H9 (cell line): Measurements from ENCODE around the gene POLL. TPM values are rescaled to one million over a fixed set of nuclear protein-coding genes. Genes with fewer than 3 reads are reported as not detected.

ENCODE experiments used
- DNase-seq: peaks from one replicate; pipeline ENCODE4 v3.0.0-alpha.2; 2017
- H2AFZ ChIP-seq: one replicate; pipeline ENCODE4 v1.6.1; 2013; ENCODE audit warnings: mild to moderate bottlenecking, low read length, control low read depth, moderate library complexity
- H2AK5ac ChIP-seq: 2 replicates; pipeline ENCODE4 v1.6.1; 2013; ENCODE audit warnings: low read length, control low read depth, mixed read lengths; ENCODE audit not compliant: insufficient read length
- H2BK120ac ChIP-seq: one replicate; pipeline ENCODE4 v1.6.1; 2013; ENCODE audit warnings: low read depth, mild to moderate bottlenecking, low read length, control low read depth, inconsistent platforms; ENCODE audit not compliant: poor library complexity, severe bottlenecking
- H2BK12ac ChIP-seq: 2 replicates; pipeline ENCODE4 v1.6.1; 2013; ENCODE audit warnings: low read length, control low read depth, mixed read lengths, low read depth; ENCODE audit not compliant: insufficient read length
- H2BK15ac ChIP-seq: 2 replicates; pipeline ENCODE4 v1.6.1; 2013; ENCODE audit warnings: low read depth, low read length, control low read depth
- H2BK20ac ChIP-seq: one replicate; pipeline ENCODE4 v1.6.1; 2013; ENCODE audit warnings: low read depth, mild to moderate bottlenecking, low read length, control low read depth, inconsistent platforms; ENCODE audit not compliant: poor library complexity, severe bottlenecking
- H2BK5ac ChIP-seq: 2 replicates; pipeline ENCODE4 v1.6.1; 2013; ENCODE audit warnings: low read length, control low read depth, mixed read lengths; ENCODE audit not compliant: insufficient read length
- H3K14ac ChIP-seq: 2 replicates; pipeline ENCODE4 v1.6.1; 2013; ENCODE audit warnings: low read length, control low read depth; ENCODE audit not compliant: insufficient read depth
- H3K18ac ChIP-seq: 2 replicates; pipeline ENCODE4 v1.6.1; 2013; ENCODE audit warnings: low read depth, mild to moderate bottlenecking, mixed read lengths, low read length, control low read depth; ENCODE audit not compliant: insufficient read length
- H3K23ac ChIP-seq: 2 replicates; pipeline ENCODE4 v1.6.1; 2013; ENCODE audit warnings: low read length, control low read depth, mixed read lengths, low read depth; ENCODE audit not compliant: insufficient read length
- H3K23me2 ChIP-seq: 2 replicates; pipeline ENCODE4 v1.6.1; 2013; ENCODE audit warnings: low read depth, mild to moderate bottlenecking, mixed read lengths, low read length, control low read depth; ENCODE audit not compliant: insufficient read length, poor library complexity, severe bottlenecking
- H3K27ac ChIP-seq: 2 replicates; pipeline ENCODE4 v1.5.1; 2013; ENCODE audit warnings: low read length, control low read depth, mixed read lengths, low read depth; ENCODE audit not compliant: insufficient read length
- H3K27me3 ChIP-seq: 2 replicates; pipeline ENCODE4 v1.6.1; 2013; ENCODE audit warnings: low read length, control low read depth, inconsistent platforms; ENCODE audit not compliant: insufficient read depth
- H3K4ac ChIP-seq: 2 replicates; pipeline ENCODE4 v1.6.1; 2013; ENCODE audit warnings: low read depth, mild to moderate bottlenecking, control low read depth, inconsistent platforms, low read length, moderate library complexity
- H3K4me1 ChIP-seq: 2 replicates; pipeline ENCODE4 v1.6.1; 2013; ENCODE audit warnings: low read length, control low read depth, inconsistent platforms; ENCODE audit not compliant: insufficient read depth
- H3K4me2 ChIP-seq: 2 replicates; pipeline ENCODE4 v1.6.1; 2013; ENCODE audit warnings: low read length, control low read depth, mixed read lengths; ENCODE audit not compliant: insufficient read length, insufficient read depth
- H3K56ac ChIP-seq: 2 replicates; pipeline ENCODE4 v1.6.1; 2013; ENCODE audit warnings: low read depth, mild to moderate bottlenecking, mixed read lengths, low read length, control low read depth; ENCODE audit not compliant: insufficient read length
- H3K79me1 ChIP-seq: 2 replicates; pipeline ENCODE4 v1.6.1; 2013; ENCODE audit warnings: low read depth, mild to moderate bottlenecking, moderate library complexity, low read length, control low read depth, inconsistent platforms; ENCODE audit not compliant: insufficient read depth, poor library complexity, severe bottlenecking
- H3K79me2 ChIP-seq: 2 replicates; pipeline ENCODE4 v1.6.1; 2013; ENCODE audit warnings: low read length, control low read depth, inconsistent platforms; ENCODE audit not compliant: insufficient read depth
- H3K9ac ChIP-seq: 2 replicates; pipeline ENCODE4 v1.6.1; 2013; ENCODE audit warnings: low read length, control low read depth, mixed read lengths; ENCODE audit not compliant: insufficient read length; ENCODE audit errors: extremely low read depth
- H3K9me3 ChIP-seq: one replicate; pipeline ENCODE4 v1.6.1; 2013; ENCODE audit warnings: low read depth, low read length, inconsistent platforms; ENCODE audit not compliant: control insufficient read depth
- H3T11ph ChIP-seq: one replicate; pipeline ENCODE4 v1.6.1; 2013; ENCODE audit warnings: mild to moderate bottlenecking, low read length, control low read depth, inconsistent platforms
- H4K20me1 ChIP-seq: one replicate; pipeline ENCODE4 v1.6.1; 2013; ENCODE audit not compliant: control insufficient read depth, insufficient read length, insufficient read depth
- H4K5ac ChIP-seq: 2 replicates; pipeline ENCODE4 v1.6.1; 2013; ENCODE audit warnings: low read depth, mild to moderate bottlenecking, mixed read lengths, low read length, control low read depth; ENCODE audit not compliant: insufficient read length
- H4K8ac ChIP-seq: replicated peaks from 2 replicates; pipeline ENCODE4 v1.6.1; 2013; ENCODE audit warnings: low read length, control low read depth, mixed read lengths, low read depth; ENCODE audit not compliant: insufficient read length
- H4K91ac ChIP-seq: 2 replicates; pipeline ENCODE4 v1.6.1; 2013; ENCODE audit warnings: low read depth, mild to moderate bottlenecking, moderate library complexity, mixed read lengths, low read length, control low read depth; ENCODE audit not compliant: insufficient read length
- H3K27ac Mint-ChIP-seq, 3 experiments: 2 replicates in 2 of 3; 3 replicates in 1 of 3; pipeline ENCODE4 v1.8.0; 2020 to 2021; ENCODE audit warnings: mixed read lengths in 3 of 3, mild to moderate bottlenecking in 1 of 3, moderate library complexity in 1 of 3
- H3K27me3 Mint-ChIP-seq: 2 replicates; pipeline ENCODE4 v1.8.0; 2021; ENCODE audit warnings: low read depth, mild to moderate bottlenecking, moderate library complexity, mixed read lengths
- H3K36me3 Mint-ChIP-seq, 3 experiments: 2 replicates in 2 of 3; 3 replicates in 1 of 3; pipeline ENCODE4 v1.8.0; 2020 to 2021; ENCODE audit warnings: low read depth in 3 of 3, mixed read lengths in 3 of 3; ENCODE audit not compliant: insufficient read depth in 1 of 3
- H3K4me1 Mint-ChIP-seq, 2 experiments: 2 replicates each; pipeline ENCODE4 v1.8.0; 2020; ENCODE audit warnings: mixed read lengths in 2 of 2
- H3K4me3 Mint-ChIP-seq, 2 experiments: 2 replicates in 1 of 2; 3 replicates in 1 of 2; pipeline ENCODE4 v1.8.0; 2020 to 2021; ENCODE audit warnings: mild to moderate bottlenecking in 2 of 2, mixed read lengths in 2 of 2, moderate library complexity in 1 of 2
- H3K9me3 Mint-ChIP-seq, 2 experiments: 2 replicates in 1 of 2; 3 replicates in 1 of 2; pipeline ENCODE4 v1.8.0; 2020; ENCODE audit warnings: mild to moderate bottlenecking in 2 of 2, mixed read lengths in 2 of 2, moderate library complexity in 1 of 2
- CTCF ChIP-seq: fragments of 200-600 bp; sonication (generic); conservative IDR thresholded peaks from 3 replicates; pipeline ENCODE4 v1.8.0; 2021; ENCODE audit warnings: antibody characterized with exemption, mild to moderate bottlenecking
- WGBS: extraction: QIAGEN DNeasy Blood & Tissue Kit; methylation state at CpG from one replicate; pipeline ENCODE4 v1.1.7; 2013; ENCODE audit warnings: missing lambda C conversion rate, low lambda C conversion rate, mixed read lengths; ENCODE audit not compliant: insufficient read length; ENCODE audit errors: extremely low coverage; 5-methylcytosine and 5-hydroxymethylcytosine counted together
- total RNA-seq: library from RNA; stranded (reverse); gene quantifications from 2 replicates; pipeline ENCODE4 v1.2.1, GENCODE V29; 2021

Gene POLL
- total RNA-seq, 1 experiment from 2014 or later, result 30.8 TPM

GRCh38 chr10:101566333-101567164, 21.5 kb downstream of the POLL start:
- peaks cover 16% of the 10 kb centered on the region for H3K23me2 ChIP-seq
- no CpG with 5 or more reads among the region's 59 CpGs for WGBS
- H3K14ac ChIP-seq, result no peak overlapping the region
- no peaks in the 10 kb centered on the region for H3K79me1 ChIP-seq
- peak; percentile 60 for DNase-seq
- H2BK12ac ChIP-seq, result no peak overlapping the region
- no peaks in the 10 kb centered on the region for H3K9me3 ChIP-seq
- H3T11ph ChIP-seq, result no peak overlapping the region
- H2BK120ac ChIP-seq, result no peak overlapping the region
- H4K5ac ChIP-seq, result no peak overlapping the region
- H3K27me3 ChIP-seq, result peaks cover 8% of the 10 kb centered on the region; the same call in 1 of the 2 replicates
- no peak overlapping the region for H2BK5ac ChIP-seq
- peaks cover 24 to 28% of the 10 kb centered on the region in 2 experiments for H3K4me1 Mint-ChIP-seq
- peak overlapping the region in 1 of 3 experiments; percentile 7; a peak in 2 of 7 replicates for H3K27ac Mint-ChIP-seq
- peaks cover 83% of the 10 kb centered on the region for H3K27me3 Mint-ChIP-seq
- no peaks in the 10 kb centered on the region; a peak in 1 of 5 replicates for H3K9me3 Mint-ChIP-seq
- peak overlapping the region; percentile 0 for H3K4me2 ChIP-seq
- no peak for TF ChIP-seq CTCF
- peak overlapping the region in 1 of 2 experiments; percentile 41; a peak in 2 of 5 replicates for H3K4me3 Mint-ChIP-seq
- no peak overlapping the region for H3K9ac ChIP-seq
- H4K91ac ChIP-seq, result no peak overlapping the region
- H4K20me1 ChIP-seq, result no peaks in the 10 kb centered on the region
- no peak overlapping the region for H2AK5ac ChIP-seq
- no peak overlapping the region for H3K23ac ChIP-seq
- H3K27ac ChIP-seq, result no peak overlapping the region
- no peak overlapping the region for H2AFZ ChIP-seq
- H2BK15ac ChIP-seq, result no peak overlapping the region
- H3K4me1 ChIP-seq, result no peaks in the 10 kb centered on the region
- no peaks in the 10 kb centered on the region; a peak in 1 of 7 replicates for H3K36me3 Mint-ChIP-seq
- H2BK20ac ChIP-seq, result no peak overlapping the region
- H3K79me2 ChIP-seq, result no peaks in the 10 kb centered on the region
- H3K18ac ChIP-seq, result no peak overlapping the region
- no peak overlapping the region for H4K8ac ChIP-seq
- no peak overlapping the region for H3K4ac ChIP-seq
- H3K56ac ChIP-seq, result no peak overlapping the region
